Coronary artery (tissue), 2 donors: ENCODE results near the gene USF3.

ENCODE experiments used
- DNase-seq: peaks from one replicate; pipeline ENCODE4 v3.0.0-alpha.2; 2017; ENCODE audit warnings: low spot score
- H3K27ac ChIP-seq, 2 donors: fragments of 200-600 bp; sonication (generic); one replicate each; pipeline ENCODE4 v1.5.1; 2016 to 2019
- H3K4me3 ChIP-seq: fragments of 200-600 bp; sonication (generic); 2 replicates; pipeline ENCODE4 v1.5.1; 2016; ENCODE audit warnings: mild to moderate bottlenecking, moderate library complexity
- TF ChIP-seq, protein P1 (sequence below): fragments of 200-600 bp; sonication (generic); IDR thresholded peaks from one replicate; pipeline ENCODE4 v1.5.1; 2019; ENCODE audit warnings: antibody characterized with exemption

Gene USF3

GRCh38 chr3:113695786-113696645 lies at the start of gene USF3:
USF3 (minus strand) TSS chr3:113696642; CDS start chr3:113674878, 21,764 bp downstream.
- peak within 1 kb of the TSS; percentile 90 for H3K4me3 ChIP-seq
- TF ChIP-seq, protein P1, sequence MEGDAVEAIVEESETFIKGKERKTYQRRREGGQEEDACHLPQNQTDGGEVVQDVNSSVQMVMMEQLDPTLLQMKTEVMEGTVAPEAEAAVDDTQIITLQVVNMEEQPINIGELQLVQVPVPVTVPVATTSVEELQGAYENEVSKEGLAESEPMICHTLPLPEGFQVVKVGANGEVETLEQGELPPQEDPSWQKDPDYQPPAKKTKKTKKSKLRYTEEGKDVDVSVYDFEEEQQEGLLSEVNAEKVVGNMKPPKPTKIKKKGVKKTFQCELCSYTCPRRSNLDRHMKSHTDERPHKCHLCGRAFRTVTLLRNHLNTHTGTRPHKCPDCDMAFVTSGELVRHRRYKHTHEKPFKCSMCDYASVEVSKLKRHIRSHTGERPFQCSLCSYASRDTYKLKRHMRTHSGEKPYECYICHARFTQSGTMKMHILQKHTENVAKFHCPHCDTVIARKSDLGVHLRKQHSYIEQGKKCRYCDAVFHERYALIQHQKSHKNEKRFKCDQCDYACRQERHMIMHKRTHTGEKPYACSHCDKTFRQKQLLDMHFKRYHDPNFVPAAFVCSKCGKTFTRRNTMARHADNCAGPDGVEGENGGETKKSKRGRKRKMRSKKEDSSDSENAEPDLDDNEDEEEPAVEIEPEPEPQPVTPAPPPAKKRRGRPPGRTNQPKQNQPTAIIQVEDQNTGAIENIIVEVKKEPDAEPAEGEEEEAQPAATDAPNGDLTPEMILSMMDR = no peak
- peak; percentile 85 for DNase-seq

GRCh38 chr3:113745756-113746547 lies 49.5 kb upstream of the USF3 start, which contains the start of gene NAA50:
NAA50 (minus strand) TSS chr3:113746249; CDS start chr3:113745949, 300 bp downstream.
- Histone ChIP-seq H3K27ac (peak within 1 kb of the TSS; percentile 89 to 98), H3K4me3 (peak within 1 kb of the TSS; percentile 96)
- peak; percentile 96 for DNase-seq
- TF ChIP-seq, protein P1 = no peak

More at GRCh38 chr3:113695786-113696645, at the start of gene USF3:
- H3K27ac ChIP-seq = peak within 1 kb of the TSS; percentile 99

GRCh38 chr3:113744941-113745755 lies 48.7 kb upstream of the USF3 start:
- Histone ChIP-seq H3K27ac (peak overlapping the region; percentile 89 to 98), H3K4me3 (peak overlapping the region; percentile 96)
- DNase-seq = peak; percentile 83
- TF ChIP-seq, protein P1 = peak; percentile 22

DNA sequence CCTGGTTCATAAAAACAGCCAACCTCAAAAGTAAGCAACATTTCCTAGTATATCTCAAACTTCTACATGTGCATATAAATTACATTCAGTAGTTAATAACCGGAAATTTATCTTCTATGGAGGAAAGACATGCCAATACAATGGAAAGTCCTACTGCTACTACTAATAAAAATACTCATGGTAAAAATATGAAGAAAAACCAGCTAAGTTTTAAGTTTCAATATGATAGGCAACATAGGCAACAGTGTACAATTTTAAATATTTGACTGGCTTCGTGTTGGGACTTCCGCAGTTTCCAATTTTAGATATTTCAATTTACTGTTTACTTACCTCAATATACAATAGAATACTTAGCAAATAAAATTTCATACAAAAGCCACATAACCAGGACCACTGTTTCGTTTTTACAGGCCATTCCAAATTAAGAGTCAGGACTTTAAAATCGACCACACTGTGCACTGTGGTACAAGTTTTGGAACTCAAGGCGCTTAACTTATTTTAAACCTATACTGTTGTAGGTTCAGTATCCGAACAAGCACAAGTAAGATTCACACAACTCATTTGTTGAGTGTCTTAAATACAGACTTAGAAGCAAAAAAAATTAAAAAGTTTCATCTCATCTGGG lies 46.7 kb upstream of the USF3 start:
- no peak overlapping the region for H3K4me3 ChIP-seq
- DNase-seq = no peak
- no peak overlapping the region for H3K27ac ChIP-seq
- TF ChIP-seq, protein P1 = no peak

DNA sequence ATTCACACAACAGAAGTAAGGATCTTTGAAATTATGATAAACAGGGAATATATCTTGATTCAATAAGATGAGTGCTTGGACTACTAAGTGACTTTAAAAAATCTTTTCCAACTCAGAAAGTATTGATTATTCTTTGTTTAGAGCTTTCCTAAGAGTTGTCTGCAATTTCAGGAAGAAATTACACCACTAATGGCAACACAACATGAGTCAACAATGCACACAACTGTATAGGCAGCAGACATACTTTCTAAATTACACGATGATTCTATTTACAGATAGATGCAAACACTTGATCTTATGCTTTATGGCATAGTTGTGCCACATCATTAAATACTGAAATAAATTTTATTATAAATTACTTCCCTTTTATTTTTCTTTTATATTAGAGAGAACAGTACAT lies 45.2 kb upstream of the USF3 start:
- DNase-seq = no peak
- TF ChIP-seq, protein P1 = no peak
- H3K4me3 ChIP-seq = no peak overlapping the region
- H3K27ac ChIP-seq = no peak overlapping the region

GRCh38 chr3:113741086-113741485 lies 44.6 kb upstream of the USF3 start:
- no peak for DNase-seq
- TF ChIP-seq, protein P1 = no peak
- no peak overlapping the region for H3K27ac ChIP-seq
- H3K4me3 ChIP-seq = no peak overlapping the region
